Thoracic aorta (tissue), 2 donors: ENCODE results near the gene SLC39A11. TPM values are rescaled to one million over a fixed set of nuclear protein-coding genes. Genes with fewer than 3 reads are reported as not detected.

Source experiments
- ATAC-seq: fragments of 150-250 bp; one replicate; pipeline ENCODE4 v1.8.0; 2017; ENCODE audit warnings: low read depth; ENCODE audit not compliant: insufficient number of reproducible peaks, low FRiP score
- DNase-seq: peaks from one replicate; pipeline ENCODE4 v3.0.0-alpha.2; 2020; ENCODE audit warnings: low spot score
- H3K27ac ChIP-seq, 2 donors: fragments of 200-600 bp; sonication (generic); 1 replicate in 1 of 2; 2 replicates in 1 of 2; pipeline ENCODE4 v1.5.1; 2016; ENCODE audit warnings: mild to moderate bottlenecking in 2 of 2, moderate library complexity in 2 of 2
- H3K27me3 ChIP-seq: fragments of 200-600 bp; sonication (generic); replicated peaks from 2 replicates; pipeline ENCODE4 v1.6.0; 2016; ENCODE audit warnings: mild to moderate bottlenecking; ENCODE audit not compliant: insufficient read depth
- H3K36me3 ChIP-seq: fragments of 200-600 bp; sonication (generic); one replicate; pipeline ENCODE4 v1.5.1; 2016
- H3K4me1 ChIP-seq, 2 donors: fragments of 200-600 bp; sonication (generic); 1 replicate in 1 of 2; 2 replicates in 1 of 2; pipeline versions ENCODE4 v1.5.1 to v1.6.0; 2016; ENCODE audit warnings: low read depth in 2 of 2, mild to moderate bottlenecking in 1 of 2; ENCODE audit not compliant: control insufficient read depth in 1 of 2
- H3K4me3 ChIP-seq: fragments of 200-600 bp; sonication (generic); 2 replicates; pipeline ENCODE4 v1.5.1; 2016; ENCODE audit warnings: mild to moderate bottlenecking
- H3K9me3 ChIP-seq: fragments of 200-600 bp; sonication (generic); 2 replicates; pipeline ENCODE4 v1.5.1; 2016
- CTCF ChIP-seq: fragments of 200-600 bp; sonication (generic); IDR thresholded peaks from one replicate; pipeline ENCODE4 v1.5.1; 2019; ENCODE audit warnings: antibody characterized with exemption
- total RNA-seq, 2 donors: library from RNA; depleted of rRNA; stranded (reverse); fragments of >200 nt; gene quantifications; one replicate each; pipeline versions ENCODE4 v1.1.0 to v1.2.3, GENCODE V29; 2016

The SLC39A11 gene
- total RNA-seq, 2 donors from 2014 or later = 12.0 to 29.1 TPM

- no peak overlapping the region for H3K4me3 ChIP-seq
- no peak for TF ChIP-seq CTCF
These were observed 421.5 kb downstream of the SLC39A11 start for GRCh38 chr17:72671016-72671415.

GRCh38 chr17:72667096-72668063, 425.1 kb downstream of the SLC39A11 start:
- Histone ChIP-seq H3K4me3 (no peak overlapping the region), H3K36me3 (no peaks in the 10 kb centered on the region), H3K9me3 (no peaks in the 10 kb centered on the region), H3K4me1 (no peaks in the 10 kb centered on the region), H3K27me3 (no peaks in the 10 kb centered on the region), H3K27ac (no peak overlapping the region)
- no peak for DNase-seq
- ATAC-seq = no peak
- TF ChIP-seq CTCF = no peak

More at GRCh38 chr17:72671016-72671415, 421.5 kb downstream of the SLC39A11 start:
- Histone ChIP-seq H3K36me3 (no peaks in the 10 kb centered on the region), H3K9me3 (no peaks in the 10 kb centered on the region), H3K4me1 (no peaks in the 10 kb centered on the region), H3K27me3 (no peaks in the 10 kb centered on the region), H3K27ac (no peak overlapping the region)
- DNase-seq (no peak), ATAC-seq (no peak)

- Histone ChIP-seq H3K27ac (no peak overlapping the region), H3K36me3 (no peaks in the 10 kb centered on the region), H3K27me3 (no peaks in the 10 kb centered on the region), H3K4me3 (no peak overlapping the region), H3K4me1 (no peaks in the 10 kb centered on the region), H3K9me3 (no peaks in the 10 kb centered on the region)
- no peak for ATAC-seq
- DNase-seq = no peak
- no peak for TF ChIP-seq CTCF
These were observed 426.3 kb downstream of the SLC39A11 start for GRCh38 chr17:72665852-72666851.

- H3K4me1 ChIP-seq = no peaks in the 10 kb centered on the region
- no peak overlapping the region for H3K27ac ChIP-seq
- TF ChIP-seq CTCF = no peak
- no peak overlapping the region for H3K4me3 ChIP-seq
- DNase-seq (no peak), ATAC-seq (no peak)
- no peaks in the 10 kb centered on the region for H3K9me3 ChIP-seq
- H3K27me3 ChIP-seq = no peaks in the 10 kb centered on the region
- H3K36me3 ChIP-seq = no peaks in the 10 kb centered on the region
These were observed 429.7 kb downstream of the SLC39A11 start for GRCh38 chr17:72662827-72663190.
